Hair follicle dermal papilla cell (primary cell): Measurements from ENCODE around the gene CHMP5. TPM values are rescaled to one million over a fixed set of nuclear protein-coding genes. Genes with fewer than 3 reads are reported as not detected.

ENCODE experiments used
- total RNA-seq: library from RNA; depleted of rRNA; stranded (reverse); fragments of >200 nt; gene quantifications from 2 replicates; pipeline ENCODE4 v1.2.3, GENCODE V29; 2012

CHMP5 gene
- 45.6 and 55.6 TPM in 2 replicates for total RNA-seq

GRCh38 chr9:33264473-33265177 lies at the start of gene CHMP5, which contains the start of gene BAG1:
Gene CHMP5, plus strand, starts transcription at chr9:33265049. Its CDS starts 30 bp downstream, at chr9:33265079.
Gene BAG1, minus strand, starts transcription at chr9:33264708.

GRCh38 chr9:33239921-33240320 lies 24.9 kb upstream of the CHMP5 start, which contains the start of gene SPINK4:
Gene SPINK4, plus strand, starts transcription at chr9:33240167. Its CDS starts 42 bp downstream, at chr9:33240209.

GRCh38 chr9:33290247-33291030 lies 25.6 kb downstream of the CHMP5 start, which contains the start of gene NFX1:
Gene NFX1, plus strand, starts transcription at chr9:33290516. Its CDS starts 57 bp downstream, at chr9:33290573.

Other genes starting within 250 kb of the CHMP5 start
- gene DNAJA1, start 239.8 kb upstream of the CHMP5 start, total RNA-seq, result 64.4 and 67.5 TPM in 2 replicates
- 29.3 and 30.3 TPM in 2 replicates for gene SMU1, start 188.4 kb upstream of the CHMP5 start, total RNA-seq
- gene B4GALT1, start 97.7 kb upstream of the CHMP5 start, total RNA-seq, result 95.8 and 98.5 TPM in 2 replicates
- gene SPINK4, start 24.9 kb upstream of the CHMP5 start, total RNA-seq, result not detected in 2 replicates
- gene BAG1, start 341 bp upstream of the CHMP5 start, total RNA-seq, result 21.9 and 25.0 TPM in 2 replicates
- gene NFX1, start 25.5 kb downstream of the CHMP5 start, total RNA-seq, result 38.3 and 40.3 TPM in 2 replicates
- gene AQP7, start 137.5 kb downstream of the CHMP5 start, total RNA-seq, result not detected in 2 replicates
- gene AQP3, start 182.5 kb downstream of the CHMP5 start, total RNA-seq, result 0.24 and 0.32 TPM in 2 replicates
- gene NOL6, start 208.9 kb downstream of the CHMP5 start, total RNA-seq, result 32.9 and 34.9 TPM in 2 replicates